ENCODE data around the gene MYRIP.

DNA sequence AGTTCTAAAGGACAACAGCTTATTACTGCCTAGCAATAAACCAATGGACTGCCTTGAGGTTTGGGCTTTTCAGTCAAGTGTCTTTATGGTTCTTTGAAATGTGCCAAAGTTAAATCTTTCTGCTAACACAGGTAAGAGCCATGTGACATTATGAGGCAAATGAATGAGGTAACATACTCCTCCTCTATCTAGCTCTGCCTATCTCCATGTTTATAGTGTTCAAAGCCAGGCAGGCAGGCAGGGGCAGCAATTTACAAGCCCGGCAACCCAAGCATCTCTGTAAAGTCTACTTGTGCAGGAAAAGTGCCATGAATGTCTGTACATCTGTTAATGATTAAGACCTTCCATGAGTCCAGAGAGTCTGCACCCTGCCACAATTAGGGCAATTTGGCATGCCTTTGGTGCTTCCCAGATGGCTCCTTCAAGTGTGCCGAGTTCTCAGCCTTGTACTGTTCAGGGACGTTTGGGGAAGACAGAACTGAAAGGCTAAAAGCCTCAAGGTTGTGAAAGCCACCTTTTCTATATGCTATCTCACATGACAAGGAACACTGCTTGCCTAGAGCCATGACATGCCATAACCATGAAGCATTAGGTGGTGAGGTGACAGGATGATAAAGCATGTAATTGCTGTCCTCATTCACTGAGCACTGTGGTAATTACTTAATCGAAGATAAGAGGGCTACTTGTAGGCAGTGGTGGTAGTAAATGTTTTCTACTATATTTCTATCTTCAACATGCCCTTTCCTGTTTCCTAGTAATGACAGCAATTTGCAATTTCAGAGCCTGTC is 458.7 kb downstream of the MYRIP start:
- TF ChIP-seq, protein P1, sequence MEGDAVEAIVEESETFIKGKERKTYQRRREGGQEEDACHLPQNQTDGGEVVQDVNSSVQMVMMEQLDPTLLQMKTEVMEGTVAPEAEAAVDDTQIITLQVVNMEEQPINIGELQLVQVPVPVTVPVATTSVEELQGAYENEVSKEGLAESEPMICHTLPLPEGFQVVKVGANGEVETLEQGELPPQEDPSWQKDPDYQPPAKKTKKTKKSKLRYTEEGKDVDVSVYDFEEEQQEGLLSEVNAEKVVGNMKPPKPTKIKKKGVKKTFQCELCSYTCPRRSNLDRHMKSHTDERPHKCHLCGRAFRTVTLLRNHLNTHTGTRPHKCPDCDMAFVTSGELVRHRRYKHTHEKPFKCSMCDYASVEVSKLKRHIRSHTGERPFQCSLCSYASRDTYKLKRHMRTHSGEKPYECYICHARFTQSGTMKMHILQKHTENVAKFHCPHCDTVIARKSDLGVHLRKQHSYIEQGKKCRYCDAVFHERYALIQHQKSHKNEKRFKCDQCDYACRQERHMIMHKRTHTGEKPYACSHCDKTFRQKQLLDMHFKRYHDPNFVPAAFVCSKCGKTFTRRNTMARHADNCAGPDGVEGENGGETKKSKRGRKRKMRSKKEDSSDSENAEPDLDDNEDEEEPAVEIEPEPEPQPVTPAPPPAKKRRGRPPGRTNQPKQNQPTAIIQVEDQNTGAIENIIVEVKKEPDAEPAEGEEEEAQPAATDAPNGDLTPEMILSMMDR (conservative IDR thresholded peaks at IDR 0.05; ENCODE audit: low read depth, low read length) = no peak
- no peak for TF ChIP-seq EZH2phosphoT487 (IDR thresholded peaks at IDR 0.05; ENCODE audit: borderline replicate concordance, low read length)
- no peak for TF ChIP-seq EZH2 (IDR thresholded peaks at IDR 0.05; ENCODE audit: low read length, unreplicated experiment)
